A549 (cell line): Measurements from ENCODE around the gene ONECUT2. TPM values are rescaled to one million over a fixed set of nuclear protein-coding genes. Genes with fewer than 3 reads are reported as not detected.

Experiments used
- ATAC-seq, 2 experiments: fragments of 200-7000 bp in 1 of 2; fragments of >200 bp in 1 of 2; cut with Nextera tagmentation in 1 of 2; cut with Tn5 transposase in 1 of 2; 3 replicates each; pipeline versions ENCODE4 v1.8.0 to v1.9.1; 2018 to 2020; ENCODE audit warnings: mild to moderate bottlenecking in 1 of 2, moderate library complexity in 1 of 2
- CTCF ChIA-PET: fragments of 300-600 bp; sonication (Branson Sonifier 250); formaldehyde crosslinking; extraction: SDS; loops from one replicate; lab custom pipeline; 2021; ENCODE audit warnings: antibody characterized with exemption, inconsistent platforms; lab: Yijun Ruan, JAX
- POLR2A ChIA-PET: fragments of 350-600 bp; formaldehyde crosslinking; extraction: SDS; loops from one replicate; lab custom pipeline; 2021; ENCODE audit warnings: antibody characterized with exemption, inconsistent platforms; lab: Yijun Ruan, JAX
- DNase-seq, 2 experiments: peaks; one replicate each; pipeline versions ENCODE4 v3.0.0 to v3.0.0-alpha.2; 2011 to 2016; ENCODE audit warnings: low read depth in 1 of 2, low spot score in 1 of 2
- FAIRE-seq: peaks from 2 replicates; lab custom pipeline; 2011; peaks lifted over from hg19 to GRCh38; lab: Jason Lieb, UNC
- H3K27ac ChIP-seq, 2 experiments: fragments of >200 bp; sonication (Bioruptor Twin); formaldehyde crosslinking; 3 replicates each; pipeline ENCODE4 v1.5.1; 2016 to 2017
- H3K4me1 ChIP-seq: fragments of >200 bp; sonication (Bioruptor Twin); formaldehyde crosslinking; 3 replicates; pipeline ENCODE4 v1.6.1; 2016
- H3K4me2 ChIP-seq: fragments of >200 bp; sonication (Bioruptor Twin); formaldehyde crosslinking; 3 replicates; pipeline ENCODE4 v1.6.1; 2016
- H3K4me3 ChIP-seq: fragments of >200 bp; sonication (Bioruptor Twin); formaldehyde crosslinking; 3 replicates; pipeline ENCODE4 v1.5.1; 2016
- H3K9me3 ChIP-seq: fragments of >200 bp; sonication (Bioruptor Twin); formaldehyde crosslinking; 3 replicates; pipeline ENCODE4 v1.6.1; 2016
- BHLHE40 ChIP-seq: IDR thresholded peaks from 2 replicates; pipeline ENCODE4 v1.6.1; 2012; ENCODE audit warnings: low read depth, low read length, inconsistent platforms
- CEBPB ChIP-seq, 2 experiments: fragments of >200 bp in 1 of 2; sonication (Bioruptor Twin) in 1 of 2; formaldehyde crosslinking in 1 of 2; IDR thresholded peaks; 2 replicates each; pipeline ENCODE4 v1.6.1; 2012 to 2016
- CHD2 ChIP-seq: fragments of 150-350 bp; IDR thresholded peaks from 2 replicates; pipeline ENCODE4 v1.6.1; 2014; ENCODE audit warnings: low read length; ENCODE audit not compliant: partially characterized antibody
- CHD4 ChIP-seq: fragments of 200-600 bp; sonication (generic); IDR thresholded peaks from 2 replicates; pipeline ENCODE4 v1.6.1; 2016; ENCODE audit warnings: antibody characterized with exemption, mild to moderate bottlenecking, borderline replicate concordance
- EHF ChIP-seq: fragments of 250-450 bp; sonication (Bioruptor Pico); IDR thresholded peaks from 2 replicates; pipeline ENCODE4 v1.5.0; 2020; ENCODE audit warnings: mild to moderate bottlenecking
- EHMT2 ChIP-seq: fragments of 200-600 bp; sonication (generic); IDR thresholded peaks from 2 replicates; pipeline ENCODE4 v1.6.1; 2016; ENCODE audit warnings: antibody characterized with exemption, low read depth, mild to moderate bottlenecking, moderate library complexity
- ELK1 ChIP-seq: fragments of 150-350 bp; IDR thresholded peaks from 2 replicates; pipeline ENCODE4 v1.6.1; 2014; ENCODE audit warnings: low read depth, mild to moderate bottlenecking, low read length
- HDAC2 ChIP-seq: fragments of 200-600 bp; sonication (generic); IDR thresholded peaks from 2 replicates; pipeline ENCODE4 v1.6.1; 2016
- HES2 ChIP-seq: fragments of >200 bp; sonication (Bioruptor Twin); formaldehyde crosslinking; IDR thresholded peaks from 2 replicates; pipeline ENCODE4 v1.6.1; 2016
- HOXB13 ChIP-seq: fragments of 250-450 bp; sonication (Bioruptor Pico); IDR thresholded peaks from 2 replicates; pipeline ENCODE4 v1.5.0; 2020; ENCODE audit warnings: low read depth, mild to moderate bottlenecking, moderate library complexity
- JUN ChIP-seq, 2 experiments: fragments of >200 bp; sonication (Bioruptor Twin); formaldehyde crosslinking; IDR thresholded peaks; 2 replicates in 1 of 2; 3 replicates in 1 of 2; pipeline ENCODE4 v1.6.1; 2016 to 2017
- KDM1A ChIP-seq: fragments of 200-600 bp; sonication (generic); IDR thresholded peaks from 2 replicates; pipeline ENCODE4 v1.6.1; 2016; ENCODE audit warnings: low read depth, mild to moderate bottlenecking
- KDM5A ChIP-seq: fragments of 200-600 bp; sonication (generic); IDR thresholded peaks from 2 replicates; pipeline ENCODE4 v1.6.1; 2016; ENCODE audit warnings: antibody characterized with exemption, mild to moderate bottlenecking
- MAFK ChIP-seq: fragments of 450-650 bp; IDR thresholded peaks from 2 replicates; pipeline ENCODE4 v1.6.1; 2014; ENCODE audit not compliant: partially characterized antibody
- NPAS2 ChIP-seq: fragments of 250-450 bp; sonication (Bioruptor Pico); IDR thresholded peaks from 2 replicates; pipeline ENCODE4 v1.8.0; 2022; ENCODE audit warnings: mild to moderate bottlenecking, moderate library complexity, borderline replicate concordance
- PHF8 ChIP-seq: fragments of 200-600 bp; sonication (generic); IDR thresholded peaks from 2 replicates; pipeline ENCODE4 v1.6.1; 2016; ENCODE audit warnings: low read depth, mild to moderate bottlenecking, antibody characterized with exemption, moderate library complexity, borderline replicate concordance
- RAD21 ChIP-seq, 2 experiments: fragments of >200 bp in 1 of 2; sonication (Bioruptor Twin) in 1 of 2; formaldehyde crosslinking in 1 of 2; IDR thresholded peaks in 1 of 2; conservative IDR thresholded peaks in 1 of 2; 2 replicates in 1 of 2; 3 replicates in 1 of 2; pipeline ENCODE4 v1.6.1; 2012 to 2018; ENCODE audit warnings: inconsistent platforms in 1 of 2
- RARB ChIP-seq: fragments of 250-450 bp; sonication (Bioruptor Pico); IDR thresholded peaks from 2 replicates; pipeline ENCODE4 v1.8.0; 2021; ENCODE audit warnings: mild to moderate bottlenecking, moderate library complexity
- RCOR1 ChIP-seq: fragments of 150-350 bp; IDR thresholded peaks from 2 replicates; pipeline ENCODE4 v1.6.1; 2014; ENCODE audit warnings: antibody characterized with exemption, low read length, low read depth
- REST ChIP-seq: fragments of 200-600 bp; sonication (generic); IDR thresholded peaks from 2 replicates; pipeline ENCODE4 v1.6.1; 2016; ENCODE audit warnings: antibody characterized with exemption, mild to moderate bottlenecking, moderate library complexity
- RNF2 ChIP-seq: fragments of 200-600 bp; sonication (generic); IDR thresholded peaks from 2 replicates; pipeline ENCODE4 v1.6.1; 2016; ENCODE audit warnings: low read depth, mild to moderate bottlenecking, antibody characterized with exemption, moderate library complexity, borderline replicate concordance
- SREBF2 ChIP-seq: fragments of 450-650 bp; IDR thresholded peaks from 2 replicates; pipeline ENCODE4 v1.6.1; 2014; ENCODE audit warnings: mild to moderate bottlenecking, moderate library complexity
- TFCP2L1 ChIP-seq: fragments of 250-450 bp; sonication (Bioruptor Pico); IDR thresholded peaks from 2 replicates; pipeline ENCODE4 v1.5.0; 2021; ENCODE audit warnings: mild to moderate bottlenecking
- USF2 ChIP-seq: fragments of 450-650 bp; IDR thresholded peaks from 2 replicates; pipeline ENCODE4 v1.6.1; 2014; ENCODE audit warnings: antibody characterized with exemption
- ZC3H11A ChIP-seq: fragments of 450-650 bp; IDR thresholded peaks from 2 replicates; pipeline ENCODE4 v1.6.1; 2014; ENCODE audit warnings: antibody characterized with exemption, mild to moderate bottlenecking
- WGBS: methylation state at CpG from one replicate; pipeline ENCODE4 v1.1.6; 2017; ENCODE audit errors: missing lambda C conversion rate; 5-methylcytosine and 5-hydroxymethylcytosine counted together
- polyA plus RNA-seq, 4 experiments: library from polyadenylated mRNA; depleted of rRNA in 3 of 4; stranded (reverse); fragments of >200 nt; fragmentation: RNase III in 1 of 4; extraction: RNeasy Plus Mini Kit Qiagen cat#74134 plus additional on column Dnase treatment in 1 of 4; gene quantifications; 2 replicates in 3 of 4; 3 replicates in 1 of 4; pipeline ENCODE4 v1.2.3, GENCODE V29; 2011 to 2017

ONECUT2 gene
- polyA plus RNA-seq, 2 of the 4 experiments (the other 2 are of a cell fraction): 0.45 to 0.62 TPM

- TF ChIP-seq TFCP2L1 (CRISPR knock-in tag) (no peak), EHMT2 (no peak), KDM1A (no peak), REST (no peak)
These were observed 24.4 kb upstream of the ONECUT2 start (continued) for GRCh38 chr18:57410749-57411148.

DNA sequence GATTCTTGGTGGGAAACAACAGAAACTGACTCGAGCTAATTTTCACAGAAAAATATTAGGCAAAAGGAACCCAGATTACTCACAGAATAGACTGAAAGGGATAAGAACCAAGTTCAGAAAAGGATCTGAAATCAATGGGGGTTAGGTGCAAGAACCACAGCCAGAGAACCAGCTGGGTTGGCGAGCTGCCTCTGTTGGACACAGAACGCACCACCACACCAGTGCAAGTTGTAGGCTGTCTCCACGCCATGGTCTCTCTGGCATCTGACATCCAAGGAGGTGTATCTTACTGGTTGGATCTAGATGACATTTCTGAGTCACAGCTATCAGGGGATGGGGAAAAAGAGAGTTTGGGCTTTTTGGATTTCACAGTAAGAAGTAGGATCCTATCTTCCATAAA lies 18.6 kb upstream of the ONECUT2 start:
- H3K4me3 ChIP-seq: no peak overlapping the region
- CTCF ChIA-PET: no interaction called here
- POLR2A ChIA-PET: no interaction called here
- peaks cover 6% of the 10 kb centered on the region; the same call in 2 of the 3 replicates for H3K9me3 ChIP-seq
- no peak for DNase-seq
- no peak overlapping the region for H3K27ac ChIP-seq
- no peak for FAIRE-seq
- H3K4me2 ChIP-seq: no peak overlapping the region
- WGBS: 6% methylated on average over 4 of the region's 4 CpGs
- no peaks in the 10 kb centered on the region for H3K4me1 ChIP-seq
- TF ChIP-seq RARB (CRISPR knock-in tag) (no peak), MAFK (no peak), TFCP2L1 (CRISPR knock-in tag) (no peak), SREBF2 (no peak), ELK1 (no peak), JUN (IDR thresholded peaks at IDR 0.05) (no peak), HDAC2 (no peak), CEBPB (IDR thresholded peaks at IDR 0.05) (no peak), RCOR1 (no peak), BHLHE40 (no peak), CHD2 (no peak), KDM5A (no peak)
- ATAC-seq: no peak

DNA sequence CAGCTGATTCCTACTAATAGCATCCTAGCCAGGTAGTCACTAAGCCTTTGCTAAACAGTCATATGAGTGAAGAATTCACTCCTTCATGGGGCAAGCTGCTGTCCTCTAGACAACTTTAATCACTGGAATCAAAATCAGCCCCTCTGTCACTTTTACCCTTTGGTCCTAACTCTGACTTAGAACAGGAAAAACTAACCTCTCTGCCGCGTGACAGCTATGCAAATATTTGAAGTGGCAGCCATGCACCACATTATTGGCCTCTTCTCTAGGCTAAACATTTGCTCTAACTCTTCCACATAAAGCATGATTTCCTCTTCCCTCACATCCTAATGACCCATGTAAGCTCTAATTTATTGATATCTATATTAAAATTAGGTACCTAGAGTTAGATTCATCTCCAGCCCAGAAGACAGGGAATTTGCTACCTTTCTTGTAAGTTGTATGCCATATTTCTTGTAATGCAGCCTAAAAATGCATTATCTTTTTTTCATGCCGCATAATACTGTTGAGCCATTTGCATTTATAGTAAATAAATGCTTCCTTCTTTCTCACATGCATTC lies 12.8 kb upstream of the ONECUT2 start:
- Histone ChIP-seq H3K27ac (no peak overlapping the region), H3K4me1 (no peaks in the 10 kb centered on the region), H3K4me2 (no peak overlapping the region), H3K9me3 (peaks cover 6% of the 10 kb centered on the region; the same call in 2 of the 3 replicates), H3K4me3 (no peak overlapping the region)
- ATAC-seq: no peak
- no peak for FAIRE-seq
- ChIA-PET CTCF (no interaction called here), POLR2A (no interaction called here)
- DNase-seq: no peak
- 35% methylated on average over 3 of the region's 3 CpGs for WGBS
- TF ChIP-seq KDM5A: no peak
- TF ChIP-seq CHD4: no peak
- no peak for TF ChIP-seq USF2
- no peak for TF ChIP-seq ZC3H11A
- no peak for TF ChIP-seq NPAS2
- no peak for TF ChIP-seq RNF2
- TF ChIP-seq HES2: no peak
- TF ChIP-seq PHF8: no peak
- TF ChIP-seq TFCP2L1 (CRISPR knock-in tag): no peak
- TF ChIP-seq HOXB13 (CRISPR knock-in tag): no peak
- TF ChIP-seq EHF (CRISPR knock-in tag): no peak
- no peak for TF ChIP-seq RAD21 (conservative IDR thresholded peaks at IDR 0.05 in 1 of 2, IDR thresholded peaks at IDR 0.05 in 1 of 2)
- TF ChIP-seq REST: no peak
